Iris pigment epithelial cell (primary cell): ENCODE measurements around the gene RAB1B.
"Not testable (repeated sequence)": the region's sequence is repeated elsewhere in the genome, so short reads cannot be mapped to it uniquely, and the experiment has no call there.

ENCODE experiments used
- DNase-seq: peaks from one replicate; pipeline ENCODE4 v3.0.0-alpha.2; 2011; ENCODE audit warnings: low read depth

Gene RAB1B

GRCh38 chr11:66239998-66240780 lies 28.2 kb upstream of the RAB1B start:
- DNase-seq, result no peak

- no peak for DNase-seq
Measured at GRCh38 chr11:66240781-66241136, 27.7 kb upstream of the RAB1B start.

- DNase-seq, result no peak
Measured at GRCh38 chr11:66242095-66242765, 26.2 kb upstream of the RAB1B start.

GRCh38 chr11:66243782-66244535 lies 24.5 kb upstream of the RAB1B start:
- no peak for DNase-seq

- DNase-seq, result no peak
Measured at GRCh38 chr11:66247295-66247694, 21.1 kb upstream of the RAB1B start.

- DNase-seq, result no peak
Measured at GRCh38 chr11:66247801-66248200, 20.6 kb upstream of the RAB1B start.

GRCh38 chr11:66248903-66249302 lies 19.5 kb upstream of the RAB1B start:
- DNase-seq, result no peak

GRCh38 chr11:66251809-66252208 lies 16.6 kb upstream of the RAB1B start:
- DNase-seq, result no peak

GRCh38 chr11:66253081-66253480 lies 15.4 kb upstream of the RAB1B start:
- DNase-seq, result not testable (repeated sequence)

GRCh38 chr11:66258473-66258893 lies 10.0 kb upstream of the RAB1B start:
- no peak for DNase-seq

GRCh38 chr11:66259225-66259624 lies 9.2 kb upstream of the RAB1B start:
- DNase-seq, result no peak

- no peak for DNase-seq
Measured at GRCh38 chr11:66259956-66260355, 8.5 kb upstream of the RAB1B start.

- DNase-seq, result no peak
Measured at GRCh38 chr11:66261578-66261977, 6.9 kb upstream of the RAB1B start.

- DNase-seq, result no peak
Measured at GRCh38 chr11:66262191-66262590, 6.2 kb upstream of the RAB1B start.

GRCh38 chr11:66262696-66263095 lies 5.7 kb upstream of the RAB1B start:
- no peak for DNase-seq

- no peak for DNase-seq
Measured at GRCh38 chr11:66263231-66263630, 5.2 kb upstream of the RAB1B start.

- DNase-seq, result no peak
Measured at GRCh38 chr11:66263785-66264184, 4.7 kb upstream of the RAB1B start.

GRCh38 chr11:66264383-66264782 lies 4.1 kb upstream of the RAB1B start:
- no peak for DNase-seq

GRCh38 chr11:66264914-66265313 lies 3.5 kb upstream of the RAB1B start:
- no peak for DNase-seq

- no peak for DNase-seq
Measured at GRCh38 chr11:66265531-66266377, 2.7 kb upstream of the RAB1B start.

GRCh38 chr11:66266378-66267038 lies 1.9 kb upstream of the RAB1B start:
- no peak for DNase-seq

GRCh38 chr11:66267039-66267378 lies 1.4 kb upstream of the RAB1B start:
- no peak for DNase-seq
